Measurements from ENCODE around the gene RNF38.

Gene RNF38

GRCh38 chr9:36345103-36345846 lies 54.8 kb downstream of the RNF38 start:
- H3K4me1 ChIP-seq (ENCODE audit: control insufficient read depth, low read length): peaks cover 16% of the 10 kb centered on the region
- H3F3A ChIP-seq (ENCODE audit: control insufficient read depth, insufficient read depth): no peaks in the 10 kb centered on the region
- no peaks in the 10 kb centered on the region for H3K27me3 ChIP-seq (ENCODE audit: control insufficient read depth, low read length)
- no peaks in the 10 kb centered on the region for H3K79me2 ChIP-seq (ENCODE audit: control insufficient read depth, low read length)
- H4K20me1 ChIP-seq (ENCODE audit: control insufficient read depth, insufficient read depth, low read depth, low read length): no peaks in the 10 kb centered on the region
- no peak overlapping the region for H3K4me3 ChIP-seq (ENCODE audit: low read length)
- no peaks in the 10 kb centered on the region for H3K9me2 ChIP-seq (replicated peaks; ENCODE audit: control insufficient read depth, low read length)
- no peaks in the 10 kb centered on the region for H3K9me3 ChIP-seq (ENCODE audit: control insufficient read depth, insufficient read depth, low read length)
- no peak overlapping the region for H3K4me2 ChIP-seq (ENCODE audit: low read length)
- peaks cover 80% of the 10 kb centered on the region for H3K36me3 ChIP-seq (ENCODE audit: control insufficient read depth, low read length)
- TF ChIP-seq EZH2phosphoT487 (IDR thresholded peaks at IDR 0.05; ENCODE audit: borderline replicate concordance, low read length): no peak
- TF ChIP-seq, protein P1, sequence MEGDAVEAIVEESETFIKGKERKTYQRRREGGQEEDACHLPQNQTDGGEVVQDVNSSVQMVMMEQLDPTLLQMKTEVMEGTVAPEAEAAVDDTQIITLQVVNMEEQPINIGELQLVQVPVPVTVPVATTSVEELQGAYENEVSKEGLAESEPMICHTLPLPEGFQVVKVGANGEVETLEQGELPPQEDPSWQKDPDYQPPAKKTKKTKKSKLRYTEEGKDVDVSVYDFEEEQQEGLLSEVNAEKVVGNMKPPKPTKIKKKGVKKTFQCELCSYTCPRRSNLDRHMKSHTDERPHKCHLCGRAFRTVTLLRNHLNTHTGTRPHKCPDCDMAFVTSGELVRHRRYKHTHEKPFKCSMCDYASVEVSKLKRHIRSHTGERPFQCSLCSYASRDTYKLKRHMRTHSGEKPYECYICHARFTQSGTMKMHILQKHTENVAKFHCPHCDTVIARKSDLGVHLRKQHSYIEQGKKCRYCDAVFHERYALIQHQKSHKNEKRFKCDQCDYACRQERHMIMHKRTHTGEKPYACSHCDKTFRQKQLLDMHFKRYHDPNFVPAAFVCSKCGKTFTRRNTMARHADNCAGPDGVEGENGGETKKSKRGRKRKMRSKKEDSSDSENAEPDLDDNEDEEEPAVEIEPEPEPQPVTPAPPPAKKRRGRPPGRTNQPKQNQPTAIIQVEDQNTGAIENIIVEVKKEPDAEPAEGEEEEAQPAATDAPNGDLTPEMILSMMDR (IDR thresholded peaks at IDR 0.05; ENCODE audit: low read depth, low read length, poor library complexity, severe bottlenecking): no peak
- no peak overlapping the region for H3K27ac ChIP-seq (ENCODE audit: low read depth, low read length)

- Histone ChIP-seq H3K36me3 (ENCODE audit: control insufficient read depth, low read length) (peaks cover 82% of the 10 kb centered on the region), H3K4me2 (ENCODE audit: low read length) (no peak overlapping the region), H3K27me3 (ENCODE audit: control insufficient read depth, low read length) (no peaks in the 10 kb centered on the region), H3F3A (ENCODE audit: control insufficient read depth, insufficient read depth) (0 out of 2 replicates have a peak, but pooled peaks cover 3% of the 10 kb centered on the region), H3K4me1 (ENCODE audit: control insufficient read depth, low read length) (peaks cover 16% of the 10 kb centered on the region), H3K27ac (ENCODE audit: low read depth, low read length) (no peak overlapping the region), H3K9me3 (ENCODE audit: control insufficient read depth, insufficient read depth, low read length) (no peaks in the 10 kb centered on the region), H3K9me2 (replicated peaks; ENCODE audit: control insufficient read depth, low read length) (no peaks in the 10 kb centered on the region), H3K79me2 (ENCODE audit: control insufficient read depth, low read length) (no peaks in the 10 kb centered on the region), H4K20me1 (ENCODE audit: control insufficient read depth, insufficient read depth, low read depth, low read length) (no peaks in the 10 kb centered on the region), H3K4me3 (ENCODE audit: low read length) (no peak overlapping the region)
- no peak for TF ChIP-seq EZH2phosphoT487 (IDR thresholded peaks at IDR 0.05; ENCODE audit: borderline replicate concordance, low read length)
- TF ChIP-seq, protein P1 (IDR thresholded peaks at IDR 0.05; ENCODE audit: low read depth, low read length, poor library complexity, severe bottlenecking): no peak
Measured at GRCh38 chr9:36341936-36342577, 58.0 kb downstream of the RNF38 start.

DNA sequence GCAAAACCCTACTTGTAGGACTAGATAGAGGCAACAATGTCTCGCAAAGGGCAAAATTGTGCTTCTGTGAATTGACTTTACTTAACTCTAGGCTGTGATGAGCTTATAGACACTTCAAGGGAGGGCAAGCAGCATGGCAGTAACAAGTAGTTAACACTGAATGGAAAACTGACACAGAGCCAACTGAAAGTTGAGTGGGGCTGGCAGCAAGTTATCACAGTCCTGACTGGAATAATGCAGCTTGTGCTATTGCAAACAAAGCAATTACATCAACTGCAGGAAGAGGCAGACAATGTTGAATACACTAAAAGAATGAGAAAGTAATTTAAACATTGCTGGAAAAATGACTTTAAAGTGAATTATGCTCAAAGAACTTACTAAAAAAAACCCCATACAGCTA lies 62.2 kb downstream of the RNF38 start:
- H3K9me2 ChIP-seq (replicated peaks; ENCODE audit: control insufficient read depth, low read length): no peaks in the 10 kb centered on the region
- TF ChIP-seq, protein P1 (IDR thresholded peaks at IDR 0.05; ENCODE audit: low read depth, low read length, poor library complexity, severe bottlenecking): no peak
- no peak for TF ChIP-seq EZH2phosphoT487 (IDR thresholded peaks at IDR 0.05; ENCODE audit: borderline replicate concordance, low read length)
- 0 out of 2 replicates have a peak, but pooled peaks cover 5% of the 10 kb centered on the region for H3F3A ChIP-seq (ENCODE audit: control insufficient read depth, insufficient read depth)
- no peaks in the 10 kb centered on the region for H3K79me2 ChIP-seq (ENCODE audit: control insufficient read depth, low read length)
- H3K4me1 ChIP-seq (ENCODE audit: control insufficient read depth, low read length): peaks cover 10% of the 10 kb centered on the region
- no peaks in the 10 kb centered on the region for H4K20me1 ChIP-seq (ENCODE audit: control insufficient read depth, insufficient read depth, low read depth, low read length)
- no peak overlapping the region for H3K4me2 ChIP-seq (ENCODE audit: low read length)
- no peak overlapping the region for H3K4me3 ChIP-seq (ENCODE audit: low read length)
- peaks cover 49% of the 10 kb centered on the region for H3K36me3 ChIP-seq (ENCODE audit: control insufficient read depth, low read length)
- no peaks in the 10 kb centered on the region for H3K9me3 ChIP-seq (ENCODE audit: control insufficient read depth, insufficient read depth, low read length)
- H3K27ac ChIP-seq (ENCODE audit: low read depth, low read length): no peak overlapping the region
- no peaks in the 10 kb centered on the region for H3K27me3 ChIP-seq (ENCODE audit: control insufficient read depth, low read length)

Data from DOHH2 (cell line).